ENCODE results near the gene FLOT1. TPM values are rescaled to one million over a fixed set of nuclear protein-coding genes. Genes with fewer than 3 reads are reported as not detected.

FLOT1 gene
- total RNA-seq, 1 donor from 2014 or later = 100 TPM

GRCh38 chr6:30775104-30775503 is 32.6 kb upstream of the FLOT1 start:
- no peak overlapping the region for H3K4me3 ChIP-seq (ENCODE audit: low read depth, low read length)
- no peak for DNase-seq (ENCODE audit: low read depth)
- no peak for TF ChIP-seq CTCF (conservative IDR thresholded peaks at IDR 0.05; ENCODE audit: low read depth, low read length)

DNA sequence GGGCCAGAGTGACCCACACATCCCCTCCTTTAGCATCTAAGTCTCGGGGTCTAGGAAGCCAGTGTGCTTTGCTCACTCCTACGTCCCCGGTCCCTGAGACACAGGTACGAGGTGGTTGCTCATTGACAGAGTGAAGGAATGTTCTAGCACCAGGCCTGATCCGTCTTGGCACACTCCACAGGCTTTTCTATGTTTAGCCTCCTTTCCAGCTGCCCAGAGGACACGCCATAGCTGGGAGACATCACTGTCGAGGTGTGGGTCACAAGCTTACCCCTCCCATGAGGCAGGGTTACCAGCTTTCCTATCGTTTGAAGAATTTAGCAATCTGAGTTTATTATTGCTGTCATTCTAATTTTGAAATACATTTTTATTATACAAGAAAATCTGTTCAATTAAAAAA is 32.2 kb upstream of the FLOT1 start:
- no peak for TF ChIP-seq CTCF (conservative IDR thresholded peaks at IDR 0.05; ENCODE audit: low read depth, low read length)
- DNase-seq (ENCODE audit: low read depth) = no peak
- H3K4me3 ChIP-seq (ENCODE audit: low read depth, low read length) = no peak overlapping the region

GRCh38 chr6:30770592-30770991 is 28.1 kb upstream of the FLOT1 start:
- no peak for TF ChIP-seq CTCF (conservative IDR thresholded peaks at IDR 0.05; ENCODE audit: low read depth, low read length)

GRCh38 chr6:30769853-30770524 is 27.5 kb upstream of the FLOT1 start:
- DNase-seq (ENCODE audit: low read depth) = no peak
- H3K4me3 ChIP-seq (ENCODE audit: low read depth, low read length) = no peak overlapping the region
- TF ChIP-seq CTCF (conservative IDR thresholded peaks at IDR 0.05; ENCODE audit: low read depth, low read length) = no peak

More at GRCh38 chr6:30770592-30770991, 28.1 kb upstream of the FLOT1 start:
- H3K4me3 ChIP-seq (ENCODE audit: low read depth, low read length) = no peak overlapping the region
- DNase-seq (ENCODE audit: low read depth) = no peak

DNA sequence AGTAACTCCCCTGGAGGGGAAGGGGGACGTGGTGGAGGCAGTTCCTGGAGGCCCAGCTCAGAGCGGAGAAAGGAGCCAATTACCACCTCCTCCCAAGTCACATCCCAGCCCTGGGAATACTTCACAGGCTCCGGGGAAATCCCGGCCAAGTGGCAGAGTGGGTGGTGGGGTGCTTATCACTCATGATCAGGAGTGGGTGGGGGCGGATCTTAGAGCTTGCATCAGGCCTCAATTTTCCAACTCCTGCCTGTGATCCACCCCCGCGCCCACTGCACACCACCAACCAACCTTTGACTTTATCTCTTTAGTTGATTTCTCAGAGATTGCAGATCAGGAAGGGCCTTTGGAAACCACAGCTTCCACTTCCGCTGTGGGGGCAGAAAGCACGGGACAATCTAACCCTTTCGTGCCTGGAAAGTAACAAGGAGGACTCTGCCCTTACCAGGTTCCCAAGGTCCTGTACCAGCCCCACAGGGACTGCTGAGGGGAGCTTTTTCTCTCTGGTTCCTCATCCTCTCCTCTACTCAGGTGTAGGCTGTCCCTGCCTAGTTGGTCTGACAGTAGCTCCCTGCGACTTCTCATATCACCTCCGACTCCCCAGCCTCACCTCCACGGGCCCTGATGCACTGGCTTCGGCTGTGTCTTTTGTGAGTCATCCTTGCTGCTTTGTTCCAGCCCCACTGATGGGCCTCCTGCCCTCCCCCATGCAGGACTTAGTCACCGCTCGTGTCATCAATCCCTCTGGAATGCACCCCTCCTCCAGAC is 26.8 kb upstream of the FLOT1 start:
- H3K4me3 ChIP-seq (ENCODE audit: low read depth, low read length) = peak overlapping the region; percentile 46
- peak; percentile 86 for DNase-seq (ENCODE audit: low read depth)
- TF ChIP-seq CTCF (conservative IDR thresholded peaks at IDR 0.05; ENCODE audit: low read depth, low read length) = no peak

- H3K4me3 ChIP-seq (ENCODE audit: low read depth, low read length) = peak overlapping the region; percentile 46
- TF ChIP-seq CTCF (conservative IDR thresholded peaks at IDR 0.05; ENCODE audit: low read depth, low read length) = no peak
- DNase-seq (ENCODE audit: low read depth) = no peak
Measured at GRCh38 chr6:30768634-30769087, 26.2 kb upstream of the FLOT1 start.

All from epithelial cell of proximal tubule (primary cell).